Panc1 (cell line): Measurements from ENCODE around the gene R3HDM4.
"Not testable (repeated sequence)": the region's sequence is repeated elsewhere in the genome, so short reads cannot be mapped to it uniquely, and the experiment has no call there.

ENCODE experiments used
- SIN3A ChIP-seq: IDR thresholded peaks from 2 replicates; pipeline ENCODE4 v1.6.1; 2012; ENCODE audit warnings: low read depth, mild to moderate bottlenecking, low read length, moderate library complexity, borderline replicate concordance; ENCODE audit not compliant: insufficient read depth
- TF ChIP-seq, protein P1 (sequence below): fragments of 450-650 bp; IDR thresholded peaks from 2 replicates; pipeline ENCODE4 v1.5.1; 2017; ENCODE audit warnings: mild to moderate bottlenecking

DNA sequence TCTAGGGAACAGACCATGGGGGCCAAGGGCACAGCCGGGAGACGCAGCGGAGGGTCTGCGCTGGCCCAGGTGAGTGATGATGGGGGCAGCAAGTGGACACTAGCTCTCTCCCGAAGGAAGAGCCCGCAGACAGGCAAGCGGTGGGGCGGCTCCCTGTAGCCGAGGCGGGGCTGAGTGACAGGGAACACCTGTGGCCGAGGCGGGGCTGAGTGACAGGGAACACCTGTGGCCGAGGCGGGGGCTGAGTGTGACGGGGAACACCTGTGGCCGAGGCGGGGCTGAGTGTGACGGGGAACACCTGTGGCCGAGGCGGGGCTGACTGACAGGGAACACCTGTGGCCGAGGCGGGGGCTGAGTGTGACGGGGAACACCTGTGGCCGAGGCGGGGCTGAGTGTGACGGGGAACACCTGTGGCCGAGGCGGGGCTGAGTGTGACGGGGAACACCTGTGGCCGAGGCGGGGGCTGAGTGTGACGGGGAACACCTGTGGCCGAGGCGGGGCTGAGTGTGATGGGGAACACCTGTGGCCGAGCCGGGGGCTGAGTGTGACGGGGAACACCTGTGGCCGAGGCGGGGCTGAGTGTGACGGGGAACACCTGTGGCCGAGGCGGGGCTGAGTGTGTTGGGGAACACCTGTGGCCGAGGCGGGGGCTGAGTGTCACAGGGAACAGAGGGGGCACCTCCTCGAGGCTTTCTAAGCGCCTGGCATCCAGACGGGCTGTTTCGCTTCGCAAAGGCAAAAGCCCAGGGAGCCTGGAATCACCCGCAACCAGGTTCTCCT is 21.4 kb downstream of the R3HDM4 start:
- TF ChIP-seq, protein P1, sequence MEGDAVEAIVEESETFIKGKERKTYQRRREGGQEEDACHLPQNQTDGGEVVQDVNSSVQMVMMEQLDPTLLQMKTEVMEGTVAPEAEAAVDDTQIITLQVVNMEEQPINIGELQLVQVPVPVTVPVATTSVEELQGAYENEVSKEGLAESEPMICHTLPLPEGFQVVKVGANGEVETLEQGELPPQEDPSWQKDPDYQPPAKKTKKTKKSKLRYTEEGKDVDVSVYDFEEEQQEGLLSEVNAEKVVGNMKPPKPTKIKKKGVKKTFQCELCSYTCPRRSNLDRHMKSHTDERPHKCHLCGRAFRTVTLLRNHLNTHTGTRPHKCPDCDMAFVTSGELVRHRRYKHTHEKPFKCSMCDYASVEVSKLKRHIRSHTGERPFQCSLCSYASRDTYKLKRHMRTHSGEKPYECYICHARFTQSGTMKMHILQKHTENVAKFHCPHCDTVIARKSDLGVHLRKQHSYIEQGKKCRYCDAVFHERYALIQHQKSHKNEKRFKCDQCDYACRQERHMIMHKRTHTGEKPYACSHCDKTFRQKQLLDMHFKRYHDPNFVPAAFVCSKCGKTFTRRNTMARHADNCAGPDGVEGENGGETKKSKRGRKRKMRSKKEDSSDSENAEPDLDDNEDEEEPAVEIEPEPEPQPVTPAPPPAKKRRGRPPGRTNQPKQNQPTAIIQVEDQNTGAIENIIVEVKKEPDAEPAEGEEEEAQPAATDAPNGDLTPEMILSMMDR, result not testable (repeated sequence)
- TF ChIP-seq SIN3A, result not testable (repeated sequence)
